HepG2 (cell line): Measurements from ENCODE around the gene CLK4. TPM values are rescaled to one million over a fixed set of nuclear protein-coding genes. Genes with fewer than 3 reads are reported as not detected.

Source experiments
- GABPA ChIP-seq, 2 experiments: IDR thresholded peaks; 2 replicates each; pipeline ENCODE4 v1.6.1; 2011 to 2016; ENCODE audit warnings: low read depth in 2 of 2, low read length in 1 of 2, missing biosample characterization in 1 of 2, missing genetic modification characterization in 1 of 2
- HOXD1 ChIP-seq: sonication (generic); formaldehyde crosslinking; IDR thresholded peaks from 2 replicates; pipeline ENCODE4 v1.5.0; 2020; ENCODE audit warnings: missing genetic modification reagents
- THYN1 ChIP-seq: sonication (generic); formaldehyde crosslinking; IDR thresholded peaks from 2 replicates; pipeline ENCODE4 v1.8.1; 2023; ENCODE audit warnings: low read depth, mild to moderate bottlenecking, moderate library complexity, missing genetic modification reagents, borderline replicate concordance
- ZBTB38 ChIP-seq: sonication (generic); formaldehyde crosslinking; IDR thresholded peaks from 2 replicates; pipeline ENCODE4 v1.5.1; 2020; ENCODE audit warnings: mild to moderate bottlenecking, missing genetic modification reagents
- ZNF432 ChIP-seq: sonication (generic); formaldehyde crosslinking; IDR thresholded peaks from 2 replicates; pipeline ENCODE4 v1.5.0; 2020; ENCODE audit warnings: missing genetic modification reagents, mild to moderate bottlenecking, borderline replicate concordance
- ZNF451 ChIP-seq: sonication (generic); formaldehyde crosslinking; IDR thresholded peaks from 2 replicates; pipeline ENCODE4 v1.5.0; 2020; ENCODE audit warnings: mild to moderate bottlenecking, missing genetic modification reagents
- ZNF496 ChIP-seq: sonication (generic); formaldehyde crosslinking; IDR thresholded peaks from 2 replicates; pipeline ENCODE4 v1.8.1; 2023; ENCODE audit warnings: mild to moderate bottlenecking, moderate library complexity, missing genetic modification reagents; ENCODE audit not compliant: insufficient replicate concordance
- ZNF652 ChIP-seq: IDR thresholded peaks from 2 replicates; pipeline ENCODE4 v1.6.1; 2016; ENCODE audit warnings: low read depth, borderline replicate concordance
- polyA plus RNA-seq, 8 experiments: library from polyadenylated mRNA; depleted of rRNA in 3 of 8; stranded (reverse) in 7 of 8; unstranded in 1 of 8; fragments of >200 nt; fragmentation: Illumina TruSeq in 4 of 8; extraction: Trizol in 4 of 8; gene quantifications; 2 replicates each; pipeline versions ENCODE4 v1.2.1 to v1.2.3, GENCODE V29; 2011 to 2016; ENCODE audit warnings: low read depth in 4 of 8, missing spikeins in 1 of 8, mixed read lengths in 1 of 8; ENCODE audit not compliant: insufficient read depth in 1 of 8
- total RNA-seq, 5 experiments: library from RNA; depleted of rRNA; stranded (reverse); fragments of >200 nt; fragmentation: Illumina TruSeq; extraction: Trizol; gene quantifications; 2 replicates each; pipeline ENCODE4 v1.2.3, GENCODE V29; 2016; ENCODE audit warnings: low read depth in 1 of 5
- TF ChIP-seq, protein P1 (sequence below): sonication (generic); formaldehyde crosslinking; IDR thresholded peaks from 2 replicates; pipeline ENCODE4 v1.8.1; 2022; ENCODE audit warnings: low read depth, mild to moderate bottlenecking, missing genetic modification reagents
- TF ChIP-seq, protein P2 (sequence below): IDR thresholded peaks from 2 replicates; pipeline ENCODE4 v1.6.1; 2016; ENCODE audit warnings: control low read depth
- TF ChIP-seq, protein P3 (sequence below): sonication (generic); formaldehyde crosslinking; IDR thresholded peaks from 2 replicates; pipeline ENCODE4 v1.4.0; 2020; ENCODE audit warnings: missing genetic modification reagents, low read depth, mild to moderate bottlenecking, borderline replicate concordance

The CLK4 gene
- total and polyA plus RNA-seq, 2 of the 13 experiments (the other 11 are each of a cell fraction or from before 2014, with no cell fraction given) = 17.7 to 18.4 TPM

DNA sequence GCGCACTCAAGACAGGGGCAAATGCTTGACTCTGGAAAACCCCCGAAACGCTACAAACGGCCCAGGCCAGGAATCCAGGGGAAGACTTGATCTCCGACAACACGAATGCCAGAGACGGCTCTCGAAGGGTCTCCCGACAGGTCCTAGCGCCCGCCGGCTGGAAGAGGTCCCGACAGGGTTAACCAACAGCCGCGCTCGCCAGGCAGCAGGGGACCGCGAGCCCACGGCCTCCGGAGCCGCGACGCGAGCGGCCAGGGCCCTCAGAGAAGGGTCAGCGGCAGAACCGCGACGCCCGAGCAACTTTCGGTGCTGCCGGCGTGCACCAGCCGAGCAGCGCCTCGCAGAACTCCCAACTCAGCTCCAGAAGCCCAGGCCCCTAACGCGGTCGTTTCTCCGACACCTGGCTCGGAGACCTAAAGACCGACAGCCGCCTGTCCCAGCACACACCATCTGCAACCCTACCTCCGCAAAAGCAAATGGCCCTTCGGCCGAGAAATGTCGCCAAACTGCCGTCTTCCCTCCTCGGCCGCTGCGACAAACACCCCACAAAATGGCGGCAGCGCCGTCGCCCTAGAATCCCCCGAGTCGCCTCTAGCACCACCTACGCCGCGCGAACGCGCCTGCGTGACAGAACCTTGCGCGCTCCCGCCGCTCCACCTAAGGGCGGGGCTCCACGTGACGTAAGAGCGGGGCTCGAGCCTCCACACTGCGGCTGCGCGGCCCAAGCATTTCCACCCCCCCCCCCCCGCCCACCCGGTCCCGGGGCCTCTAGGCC, at the start of gene CLK4 (continued):
- TF ChIP-seq, protein P1, sequence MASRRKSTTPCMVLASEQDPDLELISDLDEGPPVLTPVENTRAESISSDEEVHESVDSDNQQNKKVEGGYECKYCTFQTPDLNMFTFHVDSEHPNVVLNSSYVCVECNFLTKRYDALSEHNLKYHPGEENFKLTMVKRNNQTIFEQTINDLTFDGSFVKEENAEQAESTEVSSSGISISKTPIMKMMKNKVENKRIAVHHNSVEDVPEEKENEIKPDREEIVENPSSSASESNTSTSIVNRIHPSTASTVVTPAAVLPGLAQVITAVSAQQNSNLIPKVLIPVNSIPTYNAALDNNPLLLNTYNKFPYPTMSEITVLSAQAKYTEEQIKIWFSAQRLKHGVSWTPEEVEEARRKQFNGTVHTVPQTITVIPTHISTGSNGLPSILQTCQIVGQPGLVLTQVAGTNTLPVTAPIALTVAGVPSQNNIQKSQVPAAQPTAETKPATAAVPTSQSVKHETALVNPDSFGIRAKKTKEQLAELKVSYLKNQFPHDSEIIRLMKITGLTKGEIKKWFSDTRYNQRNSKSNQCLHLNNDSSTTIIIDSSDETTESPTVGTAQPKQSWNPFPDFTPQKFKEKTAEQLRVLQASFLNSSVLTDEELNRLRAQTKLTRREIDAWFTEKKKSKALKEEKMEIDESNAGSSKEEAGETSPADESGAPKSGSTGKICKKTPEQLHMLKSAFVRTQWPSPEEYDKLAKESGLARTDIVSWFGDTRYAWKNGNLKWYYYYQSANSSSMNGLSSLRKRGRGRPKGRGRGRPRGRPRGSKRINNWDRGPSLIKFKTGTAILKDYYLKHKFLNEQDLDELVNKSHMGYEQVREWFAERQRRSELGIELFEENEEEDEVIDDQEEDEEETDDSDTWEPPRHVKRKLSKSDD = 0 out of 2 replicates have a peak, but pooled peaks have one; percentile 70
- TF ChIP-seq, protein P2, sequence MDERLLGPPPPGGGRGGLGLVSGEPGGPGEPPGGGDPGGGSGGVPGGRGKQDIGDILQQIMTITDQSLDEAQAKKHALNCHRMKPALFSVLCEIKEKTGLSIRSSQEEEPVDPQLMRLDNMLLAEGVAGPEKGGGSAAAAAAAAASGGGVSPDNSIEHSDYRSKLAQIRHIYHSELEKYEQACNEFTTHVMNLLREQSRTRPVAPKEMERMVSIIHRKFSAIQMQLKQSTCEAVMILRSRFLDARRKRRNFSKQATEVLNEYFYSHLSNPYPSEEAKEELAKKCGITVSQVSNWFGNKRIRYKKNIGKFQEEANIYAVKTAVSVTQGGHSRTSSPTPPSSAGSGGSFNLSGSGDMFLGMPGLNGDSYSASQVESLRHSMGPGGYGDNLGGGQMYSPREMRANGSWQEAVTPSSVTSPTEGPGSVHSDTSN (CRISPR knock-in tag) = no peak
- TF ChIP-seq, protein P3, sequence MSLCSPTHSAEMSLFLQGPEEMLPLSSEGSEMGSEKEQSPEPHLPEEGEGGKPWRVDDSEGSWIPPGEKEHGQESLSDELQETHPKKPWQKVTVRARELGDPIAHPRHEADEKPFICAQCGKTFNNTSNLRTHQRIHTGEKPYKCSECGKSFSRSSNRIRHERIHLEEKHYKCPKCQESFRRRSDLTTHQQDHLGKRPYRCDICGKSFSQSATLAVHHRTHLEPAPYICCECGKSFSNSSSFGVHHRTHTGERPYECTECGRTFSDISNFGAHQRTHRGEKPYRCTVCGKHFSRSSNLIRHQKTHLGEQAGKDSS (CRISPR knock-in tag) = no peak
- 0 out of 2 replicates have a peak, but pooled peaks have one; percentile 25 for TF ChIP-seq HOXD1 (CRISPR knock-in tag)
- TF ChIP-seq ZNF652 = peak; percentile 97
- TF ChIP-seq ZNF496 (CRISPR knock-in tag) = no peak
- TF ChIP-seq ZBTB38 (CRISPR knock-in tag) = 0 out of 2 replicates have a peak, but pooled peaks have one; percentile 14
- no peak for TF ChIP-seq GABPA (IDR thresholded peaks at IDR 0.05; ENCODE audit: low read depth, low read length)
- TF ChIP-seq GABPA (CRISPR knock-in tag; IDR thresholded peaks at IDR 0.05; ENCODE audit: low read depth) = no peak
- 0 out of 2 replicates have a peak, but pooled peaks have one; percentile 51 for TF ChIP-seq ZNF451 (CRISPR knock-in tag)
- no peak for TF ChIP-seq ZNF432 (CRISPR knock-in tag)
- TF ChIP-seq THYN1 (CRISPR knock-in tag) = no peak
